GM12865 (cell line): ENCODE data around the gene MAP2K3.
"Not testable (repeated sequence)": the region's sequence is repeated elsewhere in the genome, so short reads cannot be mapped to it uniquely, and the experiment has no call there.

Experiments
- DNase-seq: peaks from one replicate; pipeline ENCODE4 v3.0.0; 2010; ENCODE audit warnings: low read depth
- H3K4me3 ChIP-seq: 2 replicates; pipeline ENCODE4 v1.5.1; 2011; ENCODE audit warnings: mild to moderate bottlenecking, low read depth, low read length, control low read depth
- CTCF ChIP-seq: IDR thresholded peaks from 2 replicates; pipeline ENCODE4 v1.5.1; 2011; ENCODE audit warnings: low read length, control low read depth, low read depth, inconsistent platforms; ENCODE audit not compliant: insufficient read depth; ENCODE audit errors: missing control alignments

The MAP2K3 gene

GRCh38 chr17:21303441-21304065 lies 19.0 kb downstream of the MAP2K3 start:
- H3K4me3 ChIP-seq: no peak overlapping the region
- DNase-seq: no peak
- no peak for TF ChIP-seq CTCF

DNA sequence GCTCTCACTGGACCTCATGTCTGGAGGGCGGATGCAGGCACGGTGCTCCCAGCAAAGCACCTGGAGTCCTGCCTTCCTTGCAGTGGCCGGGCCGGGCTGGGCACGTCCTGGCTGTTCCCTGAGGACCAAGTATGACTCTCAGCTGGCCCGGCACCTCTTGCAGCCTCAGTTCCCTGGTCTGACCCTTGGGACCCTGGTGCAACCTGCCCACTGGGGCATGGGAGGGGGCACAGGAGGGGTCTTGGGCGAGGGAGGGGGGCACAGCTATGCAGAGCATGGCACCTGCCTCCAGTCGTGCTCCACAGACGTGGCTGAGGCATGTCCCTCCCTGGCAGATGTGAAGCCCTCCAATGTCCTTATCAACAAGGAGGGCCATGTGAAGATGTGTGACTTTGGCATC lies 19.6 kb downstream of the MAP2K3 start:
- DNase-seq: no peak
- H3K4me3 ChIP-seq: no peak overlapping the region
- no peak for TF ChIP-seq CTCF

DNA sequence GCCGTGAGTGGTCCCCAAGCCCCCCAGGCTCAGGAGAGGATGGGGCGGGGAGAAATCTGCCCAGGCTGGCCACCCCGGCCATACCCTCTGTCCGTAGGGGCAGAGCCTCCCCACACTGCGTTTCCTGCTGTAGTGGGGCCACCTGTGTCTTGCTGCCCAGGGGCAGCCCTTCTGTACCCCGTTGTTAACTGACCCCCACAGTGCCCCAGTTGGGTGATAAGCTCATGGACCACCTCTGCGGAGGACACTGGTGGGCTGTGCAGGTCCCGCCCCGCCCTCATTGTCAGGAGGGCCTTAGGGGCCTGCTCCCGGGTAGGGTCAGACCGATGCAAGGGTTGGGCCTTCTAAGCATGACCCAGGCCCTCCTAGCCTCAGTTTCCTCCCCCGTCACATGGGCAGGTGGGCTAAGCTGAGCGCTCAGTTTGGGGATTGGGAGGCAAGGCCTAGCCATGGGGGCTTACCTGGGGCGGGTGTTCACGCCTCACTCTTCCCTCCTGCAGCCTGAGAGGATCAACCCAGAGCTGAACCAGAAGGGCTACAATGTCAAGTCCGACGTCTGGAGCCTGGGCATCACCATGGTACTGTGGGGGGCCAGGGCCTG lies 20.1 kb downstream of the MAP2K3 start:
- not testable (repeated sequence) for H3K4me3 ChIP-seq, DNase-seq

DNA sequence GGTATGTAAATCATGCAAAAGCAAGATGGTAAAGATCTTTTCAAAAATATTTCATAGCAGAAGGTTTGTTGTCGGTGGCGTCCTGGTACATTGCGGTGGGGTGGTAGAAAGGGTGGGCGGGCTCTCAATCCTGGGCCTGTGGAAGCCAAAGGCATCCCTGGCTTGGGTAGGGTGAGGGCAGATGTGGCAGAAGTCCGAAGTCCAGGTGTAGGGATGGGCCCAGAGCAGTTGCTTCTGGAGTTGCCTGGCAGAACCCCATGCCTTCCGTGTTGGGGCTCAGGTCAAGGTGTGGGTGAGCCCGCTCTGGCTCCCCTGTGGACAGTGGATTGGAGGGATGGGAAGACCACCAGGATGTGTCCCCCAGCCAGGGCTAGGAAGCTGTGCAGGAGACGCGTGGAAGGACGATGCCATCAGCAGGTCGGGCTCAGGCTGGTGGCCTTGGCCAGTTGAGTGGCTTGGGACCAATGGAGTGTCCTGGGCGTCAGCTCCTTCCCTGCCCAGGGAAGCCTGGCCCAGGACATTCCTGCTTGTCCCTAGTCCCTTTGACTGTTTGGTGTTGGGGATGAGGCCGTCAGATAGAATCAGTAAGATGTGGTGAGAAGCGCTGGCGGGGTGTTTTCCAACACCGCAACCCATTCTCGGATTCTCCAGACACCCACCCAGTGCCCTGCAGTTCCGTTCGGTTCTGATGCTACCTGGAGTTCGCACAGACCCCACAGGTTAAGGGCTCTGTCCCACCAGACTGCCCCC lies 21.1 kb downstream of the MAP2K3 start:
- H3K4me3 ChIP-seq, DNase-seq: not testable (repeated sequence)

DNA sequence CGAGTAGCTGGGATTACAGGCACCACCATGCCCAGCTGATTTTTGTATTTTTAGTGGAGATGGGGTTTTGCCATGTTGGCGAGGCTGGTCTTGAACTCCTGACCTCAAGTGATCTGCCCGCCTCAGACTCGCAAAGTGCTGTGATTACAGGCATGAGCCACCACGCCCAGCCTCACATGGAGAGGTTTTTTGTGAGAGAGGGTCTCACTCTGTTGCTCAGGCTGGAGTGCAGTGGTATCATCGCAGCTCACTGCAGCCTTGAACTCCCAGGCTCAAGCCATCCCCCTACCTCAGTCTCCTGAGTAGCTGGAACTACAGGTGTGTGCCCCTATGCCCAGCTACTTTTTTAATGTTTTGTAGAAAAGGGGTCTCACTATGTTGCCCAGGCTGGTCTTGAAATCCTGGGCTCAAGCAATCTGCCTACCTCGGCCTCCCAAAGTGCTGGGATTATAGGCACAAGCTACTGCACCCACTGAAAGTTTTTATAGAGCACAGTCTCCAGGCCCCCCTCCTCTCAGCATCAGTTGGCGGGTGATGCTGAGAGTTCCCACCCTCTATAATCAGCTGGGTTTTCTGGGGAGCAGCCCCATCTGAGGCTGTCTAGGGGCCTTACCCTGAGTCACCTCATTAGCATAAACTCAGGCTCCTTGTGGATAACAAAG lies 22.2 kb downstream of the MAP2K3 start:
- not testable (repeated sequence) for H3K4me3 ChIP-seq, DNase-seq

DNA sequence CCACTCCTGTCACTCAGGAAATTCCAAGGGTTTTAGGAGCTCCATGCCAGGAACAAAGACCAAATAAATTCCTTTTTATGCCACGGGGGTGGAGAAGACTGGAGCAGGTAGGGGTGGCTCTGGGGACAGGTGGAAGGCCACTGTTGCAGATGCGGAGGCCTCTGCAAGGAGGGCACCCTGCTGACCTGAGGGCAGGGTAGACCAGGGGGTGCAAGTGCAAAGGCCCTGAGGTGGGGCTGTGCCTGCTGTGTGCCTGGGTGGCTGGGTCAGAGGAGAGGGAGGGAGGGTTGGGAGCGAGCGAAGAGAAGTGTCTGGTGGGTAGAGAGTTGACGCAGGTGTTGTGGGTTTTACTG lies 22.7 kb downstream of the MAP2K3 start:
- H3K4me3 ChIP-seq, DNase-seq: not testable (repeated sequence)

DNA sequence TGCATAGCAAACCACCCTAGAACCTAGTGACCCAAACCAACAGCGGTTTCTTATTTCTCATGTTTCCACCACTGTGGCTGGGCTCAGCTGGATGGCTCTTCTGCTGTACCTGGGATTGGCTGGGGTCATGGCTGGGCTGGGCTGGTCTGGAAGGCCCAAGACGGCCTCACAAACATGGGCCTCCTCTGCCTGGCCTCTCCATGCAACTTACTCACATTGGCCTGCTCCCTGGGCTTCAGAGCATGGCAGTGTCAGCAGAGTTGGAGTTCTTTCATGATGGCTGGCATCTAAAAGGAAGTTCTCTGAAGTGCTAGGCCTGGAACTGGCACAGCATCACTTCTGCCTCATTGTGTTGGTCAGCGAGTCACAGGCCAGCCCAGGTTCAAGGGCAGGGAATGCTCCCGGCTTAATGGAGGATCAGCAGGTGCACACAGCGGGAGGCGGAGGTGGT lies 24.4 kb downstream of the MAP2K3 start:
- not testable (repeated sequence) for DNase-seq, H3K4me3 ChIP-seq

- DNase-seq, H3K4me3 ChIP-seq: not testable (repeated sequence)
Observed at GRCh38 chr17:21310061-21310765, 25.7 kb downstream of the MAP2K3 start.

DNA sequence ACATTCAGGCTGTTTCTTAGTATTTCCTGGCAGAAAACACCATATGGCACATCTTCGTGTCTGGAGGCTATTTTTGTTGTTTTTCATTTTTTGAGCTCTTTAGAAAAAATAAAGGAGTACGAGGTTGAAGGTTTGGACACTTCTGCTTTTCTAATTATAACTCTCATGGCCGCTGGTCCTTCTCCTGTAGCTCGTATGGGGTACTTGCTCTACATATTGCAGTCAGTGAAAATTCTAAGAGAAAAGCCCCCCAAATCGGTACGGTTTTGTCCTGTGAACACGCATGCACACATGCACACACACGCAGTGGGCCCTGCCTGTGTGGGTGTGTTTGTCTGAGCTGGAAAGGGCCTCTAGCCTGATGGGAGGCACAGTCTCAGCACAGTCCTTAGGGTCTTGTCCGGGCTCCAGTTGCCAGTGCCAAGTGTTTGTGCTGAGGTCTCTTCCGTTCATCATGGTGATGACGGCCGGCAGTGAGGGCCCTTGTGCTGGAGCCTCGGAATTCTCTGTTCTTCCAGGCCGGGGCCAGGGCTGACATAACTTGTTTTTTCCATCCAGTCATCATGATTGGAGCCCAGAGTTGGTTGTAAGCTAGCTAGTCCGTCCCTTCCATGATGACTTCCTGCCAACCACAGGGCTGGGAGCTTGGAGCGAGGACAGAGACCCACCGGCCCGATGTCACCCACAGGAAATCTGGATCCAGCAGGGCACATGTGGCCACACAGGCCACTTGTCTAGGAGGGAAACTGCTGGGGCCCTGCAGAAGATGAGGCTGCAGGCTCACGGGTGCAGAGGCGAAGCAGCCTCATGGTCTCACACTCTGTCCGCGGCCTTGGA lies 26.5 kb downstream of the MAP2K3 start:
- not testable (repeated sequence) for DNase-seq, H3K4me3 ChIP-seq

DNA sequence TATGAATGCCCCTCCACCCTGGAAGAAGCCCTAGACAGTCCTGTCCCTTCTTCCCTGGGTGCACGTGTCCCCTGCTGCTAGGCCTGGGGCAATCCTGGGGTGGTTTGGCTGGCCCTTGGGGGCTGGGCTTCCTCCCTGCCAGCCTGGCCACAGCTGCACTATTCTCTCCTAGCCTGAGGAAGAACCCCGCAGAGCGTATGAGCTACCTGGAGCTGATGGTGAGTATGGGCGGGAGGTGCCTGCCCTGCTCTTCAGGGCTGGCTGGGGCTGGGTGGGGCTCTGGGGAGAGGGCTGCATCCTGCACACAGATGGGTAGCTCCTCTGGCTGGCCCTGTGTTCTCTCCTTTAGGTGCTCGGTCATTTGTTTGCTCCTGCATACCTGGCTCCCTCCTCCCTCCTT lies 28.8 kb downstream of the MAP2K3 start:
- DNase-seq: no peak
- no peak overlapping the region for H3K4me3 ChIP-seq
- no peak for TF ChIP-seq CTCF

DNA sequence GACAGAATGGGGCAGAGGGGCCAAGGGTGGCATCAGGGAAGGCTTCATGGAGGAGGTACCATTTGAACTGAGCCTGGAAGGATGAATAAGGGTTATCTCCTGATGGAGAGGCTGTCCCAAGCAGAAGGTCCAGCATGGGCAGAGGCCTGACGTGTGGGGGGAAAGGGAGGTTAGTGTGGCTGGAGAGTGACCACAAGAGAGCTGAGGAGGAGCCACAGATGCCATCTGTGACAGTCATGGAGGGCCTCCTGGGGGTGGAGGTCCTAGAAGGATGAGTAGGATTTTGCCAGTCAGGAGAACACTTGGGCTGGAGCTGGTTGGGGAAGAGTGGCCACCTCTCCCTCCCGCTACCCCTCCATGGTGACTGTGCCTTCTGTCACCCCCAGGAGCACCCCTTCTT lies 29.2 kb downstream of the MAP2K3 start:
- not testable (repeated sequence) for DNase-seq, H3K4me3 ChIP-seq

- not testable (repeated sequence) for H3K4me3 ChIP-seq, DNase-seq
Observed at GRCh38 chr17:21314261-21314664, 29.8 kb downstream of the MAP2K3 start.

GRCh38 chr17:21314701-21315111 lies 30.2 kb downstream of the MAP2K3 start:
- not testable (repeated sequence) for DNase-seq, H3K4me3 ChIP-seq
